Glutamatergic neuron (in vitro differentiated cells): ENCODE data around the gene SNX5. TPM values are rescaled to one million over a fixed set of nuclear protein-coding genes. Genes with fewer than 3 reads are reported as not detected.

Experiments
- DNase-seq: peaks from one replicate; pipeline ENCODE4 v3.0.0; 2022
- H3K27ac Mint-ChIP-seq: one replicate; pipeline ENCODE4 v1.8.0; 2020; ENCODE audit warnings: mild to moderate bottlenecking, mixed read lengths, inconsistent platforms; ENCODE audit not compliant: unreplicated experiment
- H3K27me3 Mint-ChIP-seq: one replicate; pipeline ENCODE4 v1.8.0; 2020; ENCODE audit warnings: mild to moderate bottlenecking, moderate library complexity, mixed read lengths, inconsistent platforms; ENCODE audit not compliant: unreplicated experiment
- H3K36me3 Mint-ChIP-seq: one replicate; pipeline ENCODE4 v1.8.0; 2020; ENCODE audit warnings: mild to moderate bottlenecking, mixed read lengths, inconsistent platforms; ENCODE audit not compliant: unreplicated experiment
- H3K4me1 Mint-ChIP-seq: one replicate; pipeline ENCODE4 v1.8.0; 2020; ENCODE audit warnings: mild to moderate bottlenecking, low read depth, mixed read lengths, inconsistent platforms; ENCODE audit not compliant: unreplicated experiment
- H3K4me3 Mint-ChIP-seq: one replicate; pipeline ENCODE4 v1.8.0; 2020; ENCODE audit warnings: mild to moderate bottlenecking, mixed read lengths, inconsistent platforms; ENCODE audit not compliant: unreplicated experiment
- H3K9me3 Mint-ChIP-seq: one replicate; pipeline ENCODE4 v1.8.0; 2020; ENCODE audit warnings: mild to moderate bottlenecking, moderate library complexity, mixed read lengths, inconsistent platforms; ENCODE audit not compliant: unreplicated experiment
- total RNA-seq: library from RNA; stranded (reverse); fragmentation: NEBNext Ultra II Directional; extraction: Animal tissue kit (Norgen Biotek cat#: 25700); gene quantifications from one replicate; pipeline ENCODE4 v1.2.1, GENCODE V29; 2021; ENCODE audit not compliant: unreplicated experiment
- TF ChIP-seq, protein P1 (sequence below): fragments of 200-600 bp; sonication (generic); IDR thresholded peaks from one replicate; pipeline ENCODE4 v1.5.0; 2021; ENCODE audit not compliant: partially characterized antibody, unreplicated experiment

Gene SNX5
- total RNA-seq, 1 donor from 2014 or later = 43.2 TPM

DNA sequence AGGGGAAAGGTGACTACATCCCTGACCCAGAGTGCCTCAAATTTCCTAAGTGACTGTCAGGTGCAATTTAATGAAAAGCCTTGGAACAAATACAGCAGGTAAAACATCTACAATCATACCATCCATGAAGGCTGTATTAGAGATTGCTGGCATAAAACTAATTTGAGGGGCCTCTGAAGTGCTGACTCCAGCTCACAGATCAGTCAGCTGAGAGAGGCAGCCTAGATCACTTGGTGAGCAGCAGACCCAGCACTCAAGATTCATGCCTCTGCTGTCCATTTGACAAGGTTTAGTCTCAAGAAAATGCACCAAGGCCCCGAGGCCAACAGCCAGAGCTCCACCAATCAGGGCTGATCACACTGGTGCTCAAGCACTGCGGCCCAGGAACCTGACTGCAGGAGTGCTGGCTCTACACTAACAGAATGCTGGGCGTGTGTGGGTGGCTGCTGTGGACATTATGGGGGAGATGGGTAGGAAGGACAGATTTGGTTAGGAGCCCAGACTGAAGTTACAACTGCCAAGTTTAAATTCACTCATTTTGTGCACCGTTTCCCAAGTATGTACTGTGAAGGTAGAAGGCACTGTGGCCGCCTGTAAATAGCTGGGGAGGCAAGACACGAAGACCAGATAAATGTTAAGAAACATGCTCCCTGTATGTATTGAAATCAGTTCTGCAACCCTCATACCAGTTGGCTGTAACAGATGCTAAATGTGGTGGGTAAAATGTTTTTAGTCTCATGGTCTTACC lies 28.2 kb downstream of the SNX5 start:
- peaks cover 4% of the 10 kb centered on the region for H3K9me3 Mint-ChIP-seq
- no peak overlapping the region for H3K27ac Mint-ChIP-seq
- TF ChIP-seq, protein P1, sequence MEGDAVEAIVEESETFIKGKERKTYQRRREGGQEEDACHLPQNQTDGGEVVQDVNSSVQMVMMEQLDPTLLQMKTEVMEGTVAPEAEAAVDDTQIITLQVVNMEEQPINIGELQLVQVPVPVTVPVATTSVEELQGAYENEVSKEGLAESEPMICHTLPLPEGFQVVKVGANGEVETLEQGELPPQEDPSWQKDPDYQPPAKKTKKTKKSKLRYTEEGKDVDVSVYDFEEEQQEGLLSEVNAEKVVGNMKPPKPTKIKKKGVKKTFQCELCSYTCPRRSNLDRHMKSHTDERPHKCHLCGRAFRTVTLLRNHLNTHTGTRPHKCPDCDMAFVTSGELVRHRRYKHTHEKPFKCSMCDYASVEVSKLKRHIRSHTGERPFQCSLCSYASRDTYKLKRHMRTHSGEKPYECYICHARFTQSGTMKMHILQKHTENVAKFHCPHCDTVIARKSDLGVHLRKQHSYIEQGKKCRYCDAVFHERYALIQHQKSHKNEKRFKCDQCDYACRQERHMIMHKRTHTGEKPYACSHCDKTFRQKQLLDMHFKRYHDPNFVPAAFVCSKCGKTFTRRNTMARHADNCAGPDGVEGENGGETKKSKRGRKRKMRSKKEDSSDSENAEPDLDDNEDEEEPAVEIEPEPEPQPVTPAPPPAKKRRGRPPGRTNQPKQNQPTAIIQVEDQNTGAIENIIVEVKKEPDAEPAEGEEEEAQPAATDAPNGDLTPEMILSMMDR = no peak
- H3K36me3 Mint-ChIP-seq = no peaks in the 10 kb centered on the region
- no peak for DNase-seq
- peaks cover 3% of the 10 kb centered on the region for H3K27me3 Mint-ChIP-seq
- no peak overlapping the region for H3K4me3 Mint-ChIP-seq
- peaks cover 8% of the 10 kb centered on the region for H3K4me1 Mint-ChIP-seq

DNA sequence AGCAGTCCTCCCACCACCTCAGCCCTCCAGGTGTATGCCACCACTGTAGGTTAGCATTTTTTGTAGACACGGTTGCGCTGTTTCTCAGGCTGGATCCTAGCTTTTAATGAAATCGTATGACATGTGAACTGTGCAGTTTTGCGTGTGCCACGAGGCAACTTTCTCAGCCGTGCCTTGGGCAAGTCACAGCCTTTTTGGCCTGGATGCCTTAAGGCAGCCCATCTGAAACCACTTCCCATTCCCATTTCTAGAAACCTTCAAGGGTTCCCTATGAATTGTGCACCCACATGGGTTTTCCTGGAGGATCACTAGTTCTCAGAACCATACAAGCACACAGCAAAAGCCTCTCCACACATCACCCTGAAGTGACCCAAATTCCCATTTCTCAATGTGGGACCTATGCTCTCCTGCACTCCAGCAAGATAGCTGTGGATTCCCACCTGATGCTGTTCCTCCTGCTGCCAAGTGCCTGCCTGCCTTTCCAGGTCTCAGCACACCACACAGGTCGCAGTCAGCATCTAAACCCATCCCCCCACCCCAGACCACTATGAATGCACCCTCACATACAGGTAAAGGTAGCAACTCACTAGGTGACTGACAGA lies 28.9 kb downstream of the SNX5 start:
- TF ChIP-seq, protein P1 = no peak
- Mint-ChIP-seq H3K27ac (peak overlapping the region; percentile 28), H3K4me1 (peaks cover 8% of the 10 kb centered on the region), H3K36me3 (no peaks in the 10 kb centered on the region), H3K27me3 (peaks cover 3% of the 10 kb centered on the region), H3K4me3 (no peak overlapping the region), H3K9me3 (peaks cover 2% of the 10 kb centered on the region)
- DNase-seq = no peak

DNA sequence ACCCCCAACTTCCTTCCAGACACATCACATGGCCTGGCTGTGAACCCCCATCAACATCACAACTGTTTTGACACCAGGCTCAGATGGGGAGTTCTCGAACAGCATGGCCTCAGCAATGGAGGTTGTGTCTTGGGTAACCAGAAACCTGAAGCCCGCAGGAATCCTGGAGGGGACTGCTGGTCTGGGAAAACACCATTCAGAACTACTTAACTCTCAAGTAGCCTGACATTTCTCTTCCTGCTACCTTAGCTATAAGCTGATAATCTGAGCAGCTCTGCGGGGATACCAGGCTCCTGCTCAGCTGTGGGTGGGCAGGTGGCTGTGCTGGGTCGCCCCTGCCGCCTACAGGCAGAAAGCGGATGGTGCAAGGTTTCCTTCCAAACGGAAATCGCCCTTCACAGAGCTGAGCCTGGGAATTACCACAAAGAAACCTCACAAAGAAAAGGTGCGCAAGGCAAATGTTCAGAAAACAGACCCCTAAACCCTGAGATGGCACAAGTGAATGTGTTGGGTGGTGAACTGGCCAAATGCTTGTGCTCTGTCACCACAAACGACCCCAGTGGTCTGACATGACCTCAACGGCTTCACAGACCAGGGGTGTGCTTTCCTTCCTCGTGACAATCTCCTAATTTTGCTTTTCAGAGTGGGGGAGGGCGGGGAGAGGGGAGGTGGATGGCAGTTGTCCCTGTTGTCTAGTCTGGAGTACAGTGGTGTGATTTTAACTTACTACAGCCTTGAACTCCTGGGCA lies 29.5 kb downstream of the SNX5 start:
- Mint-ChIP-seq H3K27me3 (peaks cover 3% of the 10 kb centered on the region), H3K27ac (peak overlapping the region; percentile 67), H3K9me3 (peaks cover 4% of the 10 kb centered on the region), H3K4me3 (no peak overlapping the region), H3K36me3 (no peaks in the 10 kb centered on the region), H3K4me1 (peaks cover 12% of the 10 kb centered on the region)
- peak; percentile 83 for DNase-seq
- TF ChIP-seq, protein P1 = peak; percentile 94

DNA sequence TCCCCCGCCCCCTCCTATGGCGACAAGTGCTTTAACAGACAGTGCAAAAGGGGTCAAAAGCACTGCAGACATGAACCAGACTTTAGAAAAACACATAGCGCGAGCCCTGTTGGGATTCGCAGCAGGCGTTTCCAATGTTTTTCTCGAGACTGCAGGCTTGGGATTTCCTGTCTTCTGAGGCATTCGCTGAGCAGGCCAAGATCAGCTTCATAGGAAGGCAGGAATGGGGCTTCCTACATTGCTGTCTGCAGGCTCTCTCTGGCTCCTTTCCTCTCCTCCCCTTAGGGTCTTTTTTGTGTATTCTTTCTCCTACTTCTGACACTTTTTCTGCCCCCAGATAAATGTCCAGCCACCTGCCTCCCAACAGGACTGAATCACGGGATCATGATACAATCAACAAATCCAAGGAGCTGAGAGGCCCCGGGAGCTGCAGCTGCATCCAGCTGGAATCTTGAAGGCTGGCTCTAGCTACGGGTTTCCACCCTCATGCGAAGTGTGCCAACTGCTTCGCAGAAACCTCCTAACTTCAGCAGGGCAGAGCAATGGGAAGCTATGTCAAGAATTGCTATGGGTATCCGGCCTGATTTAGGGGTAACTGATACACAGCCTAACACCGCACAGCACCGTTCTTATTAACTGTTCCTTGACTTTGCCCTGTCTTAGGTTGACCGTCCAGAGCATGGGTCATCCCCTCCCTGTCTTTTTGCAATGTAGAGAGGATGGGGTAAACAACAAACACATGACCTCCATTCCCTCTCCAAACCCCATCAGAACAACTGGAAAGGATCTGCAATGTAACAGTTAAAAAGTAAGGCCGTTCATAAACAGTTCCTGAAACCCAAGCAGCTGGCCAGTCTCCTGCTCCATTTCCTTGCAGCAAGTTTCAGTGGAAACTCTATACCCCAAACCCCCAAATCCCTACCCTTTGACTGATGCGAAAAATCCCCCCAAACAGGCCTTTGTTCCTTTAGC lies 31.5 kb downstream of the SNX5 start:
- peaks cover 3% of the 10 kb centered on the region for H3K36me3 Mint-ChIP-seq
- TF ChIP-seq, protein P1 = no peak
- no peak overlapping the region for H3K4me3 Mint-ChIP-seq
- H3K4me1 Mint-ChIP-seq = peaks cover 17% of the 10 kb centered on the region
- peaks cover 3% of the 10 kb centered on the region for H3K27me3 Mint-ChIP-seq
- no peak overlapping the region for H3K27ac Mint-ChIP-seq
- H3K9me3 Mint-ChIP-seq = peaks cover 7% of the 10 kb centered on the region
- no peak for DNase-seq
